Prostate gland (tissue), 2 donors: ENCODE results near the gene FBXW10.
"Not testable (repeated sequence)": the region's sequence is repeated elsewhere in the genome, so short reads cannot be mapped to it uniquely, and the experiment has no call there.

Experiments used
- CTCF ChIP-seq, 4 experiments: fragments of 200-600 bp in 2 of 4; fragments of 450-650 bp in 2 of 4; sonication (generic) in 2 of 4; IDR thresholded peaks; 1 replicate in 3 of 4; 2 replicates in 1 of 4; pipeline ENCODE4 v1.5.1; 2016 to 2019; ENCODE audit warnings: antibody characterized with exemption in 4 of 4, mild to moderate bottlenecking in 2 of 4, moderate library complexity in 2 of 4
- POLR2A ChIP-seq: fragments of 450-650 bp; IDR thresholded peaks from one replicate; pipeline ENCODE4 v1.6.1; 2016; ENCODE audit warnings: antibody characterized with exemption, mild to moderate bottlenecking

GRCh38 chr17:18695143-18695542 is 48.7 kb upstream of the FBXW10 start:
- TF ChIP-seq CTCF (IDR thresholded peaks at IDR 0.05); POLR2A: not testable (repeated sequence)
